ENCODE results near the gene OR13J1.
"Not testable (repeated sequence)": the region's sequence is repeated elsewhere in the genome, so short reads cannot be mapped to it uniquely, and the experiment has no call there.

OR13J1 gene, protein sequence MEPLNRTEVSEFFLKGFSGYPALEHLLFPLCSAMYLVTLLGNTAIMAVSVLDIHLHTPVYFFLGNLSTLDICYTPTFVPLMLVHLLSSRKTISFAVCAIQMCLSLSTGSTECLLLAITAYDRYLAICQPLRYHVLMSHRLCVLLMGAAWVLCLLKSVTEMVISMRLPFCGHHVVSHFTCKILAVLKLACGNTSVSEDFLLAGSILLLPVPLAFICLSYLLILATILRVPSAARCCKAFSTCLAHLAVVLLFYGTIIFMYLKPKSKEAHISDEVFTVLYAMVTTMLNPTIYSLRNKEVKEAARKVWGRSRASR

GRCh38 chr9:35870351-35870923 lies at the start of gene OR13J1:
Gene OR13J1 (minus strand): TSS chr9:35870401. CDS start chr9:35870401, 0 bp downstream.
- DNase-seq (ENCODE audit: low spot score) = no peak

GRCh38 chr9:35919212-35920008 lies 49.2 kb upstream of the OR13J1 start:
- DNase-seq (ENCODE audit: low spot score) = no peak

DNA sequence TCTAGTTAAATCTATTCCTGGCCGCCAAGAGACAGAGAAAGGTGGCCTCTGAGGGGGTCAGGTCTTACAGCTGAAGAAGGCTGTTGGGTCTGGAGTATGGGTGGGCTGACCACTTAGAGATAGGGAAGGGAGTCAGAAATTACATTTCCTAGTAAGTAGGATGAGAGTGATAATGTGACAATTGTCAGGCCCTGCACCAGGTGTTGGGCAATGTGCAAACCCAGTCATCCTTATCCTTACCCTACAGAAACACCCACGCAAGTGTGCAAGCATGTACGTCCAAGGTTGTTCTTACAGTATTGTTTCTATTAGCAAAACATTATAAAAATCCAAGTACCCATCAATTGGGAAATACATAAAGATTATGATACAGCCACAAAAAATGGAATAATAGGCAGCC lies 48.6 kb upstream of the OR13J1 start:
- no peak for DNase-seq (ENCODE audit: low spot score)

- no peak for DNase-seq (ENCODE audit: low spot score)
Observed at GRCh38 chr9:35917261-35917660, 47.1 kb upstream of the OR13J1 start.

DNA sequence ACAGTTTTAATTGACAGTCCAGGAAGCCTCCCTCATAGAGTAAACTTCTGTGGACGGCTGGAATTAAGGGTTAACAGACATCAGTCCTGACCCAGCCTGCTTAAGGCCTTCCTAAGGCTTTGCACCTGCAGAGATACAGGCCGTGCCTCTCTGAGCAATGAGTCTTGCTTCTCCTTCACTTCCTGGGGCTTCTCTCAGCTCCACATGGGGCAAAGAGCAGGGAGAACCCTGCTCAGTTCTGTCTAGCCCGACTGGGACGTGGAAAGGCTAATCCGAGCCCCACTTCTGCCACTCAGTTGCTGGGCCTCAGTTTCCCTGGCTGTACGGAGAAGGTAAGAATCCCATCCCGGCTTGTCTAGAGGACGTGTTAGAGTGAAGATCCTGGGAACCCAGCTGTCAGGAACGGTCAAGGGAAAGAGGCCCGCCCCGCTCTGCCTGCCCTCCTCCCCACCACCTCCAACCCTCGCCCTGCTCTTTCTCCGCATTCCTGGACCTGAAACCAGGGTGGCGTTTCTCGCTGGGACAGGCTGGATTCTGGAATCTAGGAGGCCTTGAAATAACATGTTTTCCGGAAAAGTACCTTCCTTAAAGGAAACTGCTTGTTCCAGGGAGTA lies 45.6 kb upstream of the OR13J1 start:
- no peak for DNase-seq (ENCODE audit: low spot score)

GRCh38 chr9:35914301-35914807 lies 44.2 kb upstream of the OR13J1 start:
- DNase-seq (ENCODE audit: low spot score) = peak; percentile 25

GRCh38 chr9:35913429-35913828 lies 43.2 kb upstream of the OR13J1 start:
- DNase-seq (ENCODE audit: low spot score) = not testable (repeated sequence)

GRCh38 chr9:35912791-35913400 lies 42.7 kb upstream of the OR13J1 start:
- no peak for DNase-seq (ENCODE audit: low spot score)

DNA sequence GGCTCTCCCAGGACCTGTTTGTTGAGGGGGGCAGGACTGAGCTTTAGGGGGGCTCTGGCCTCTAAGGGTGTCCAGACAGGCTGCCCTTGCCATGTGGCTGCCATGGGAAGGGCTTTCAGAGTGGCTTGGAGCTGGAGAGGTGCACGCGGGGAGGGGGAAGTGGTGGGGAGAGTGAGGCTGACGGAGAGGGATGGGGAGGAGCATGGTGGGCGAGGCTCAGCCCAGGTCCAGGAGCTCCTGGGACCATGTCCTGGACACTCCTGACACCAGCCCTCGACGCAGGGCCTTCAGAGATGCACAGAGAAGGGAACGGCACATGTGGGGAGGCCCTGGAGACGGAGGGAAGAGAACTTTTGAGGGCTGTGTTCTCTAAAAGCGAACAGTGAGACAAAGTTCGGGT lies 41.5 kb upstream of the OR13J1 start:
- DNase-seq (ENCODE audit: low spot score) = no peak

GRCh38 chr9:35910613-35911359 lies 40.6 kb upstream of the OR13J1 start:
- peak; percentile 61 for DNase-seq (ENCODE audit: low spot score)

- DNase-seq (ENCODE audit: low spot score) = no peak
Observed at GRCh38 chr9:35909687-35910612, 39.7 kb upstream of the OR13J1 start.

- DNase-seq (ENCODE audit: low spot score) = no peak
Observed at GRCh38 chr9:35909274-35909673, 39.1 kb upstream of the OR13J1 start, which contains the start of gene SPAAR. Gene SPAAR (plus strand): TSS chr9:35909490. CDS start chr9:35910464, 974 bp downstream.

DNA sequence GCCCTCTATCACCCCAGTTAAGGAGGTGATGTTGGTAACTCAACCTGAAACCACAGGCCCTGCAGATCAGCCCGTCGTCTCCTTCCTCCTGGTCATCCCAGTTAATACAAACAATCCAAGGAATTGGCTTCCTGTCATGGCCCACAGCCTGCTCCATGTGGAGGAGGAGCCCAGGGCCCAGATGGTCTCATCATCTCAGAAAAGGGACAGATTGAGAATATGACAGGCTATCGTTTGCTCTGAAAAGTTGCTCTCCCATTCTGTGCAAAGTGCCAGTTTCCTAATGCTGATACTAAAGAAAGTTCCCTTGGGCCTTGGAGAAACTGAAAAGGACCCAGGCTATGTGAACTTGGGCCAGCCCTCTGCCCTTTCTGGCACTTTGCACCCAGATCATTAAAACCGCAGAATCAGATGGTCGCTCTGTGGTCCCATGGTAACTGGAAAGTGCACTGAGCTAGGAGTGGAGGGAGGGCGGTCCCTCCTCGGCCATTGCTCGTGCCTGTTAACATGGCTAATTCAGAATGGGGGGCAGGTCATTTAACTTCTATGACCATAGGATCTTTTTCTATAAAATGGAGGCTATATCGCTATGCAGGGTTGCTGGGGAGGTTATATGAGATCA lies 38.4 kb upstream of the OR13J1 start:
- peak; percentile 54 for DNase-seq (ENCODE audit: low spot score)

- DNase-seq (ENCODE audit: low spot score) = peak; percentile 88
Observed at GRCh38 chr9:35907711-35908503, 37.7 kb upstream of the OR13J1 start.

- DNase-seq (ENCODE audit: low spot score) = peak; percentile 89
Observed at GRCh38 chr9:35906923-35907699, 36.9 kb upstream of the OR13J1 start.

GRCh38 chr9:35905912-35906679 lies 35.9 kb upstream of the OR13J1 start, which contains the start of gene HRCT1:
Gene HRCT1 (plus strand): TSS chr9:35906202. CDS start chr9:35906288, 86 bp downstream.
- DNase-seq (ENCODE audit: low spot score) = peak; percentile 91

Data from GM03348 (cell line).